Colonic mucosa (tissue), 4 donors: Measurements from ENCODE around the gene PANK1. TPM values are rescaled to one million over a fixed set of nuclear protein-coding genes. Genes with fewer than 3 reads are reported as not detected.

Experiments used
- DNase-seq: peaks from one replicate; pipeline ENCODE4 v3.0.0-alpha.2; 2020
- H3K27ac ChIP-seq: fragments of 200-600 bp; one replicate; pipeline ENCODE4 v1.8.0; 2021
- H3K27me3 ChIP-seq: fragments of 200-600 bp; one replicate; pipeline ENCODE4 v1.8.0; 2021
- H3K36me3 ChIP-seq: fragments of 200-600 bp; one replicate; pipeline ENCODE4 v1.8.0; 2021
- H3K4me1 ChIP-seq: fragments of 200-600 bp; one replicate; pipeline ENCODE4 v1.8.0; 2021; ENCODE audit warnings: mild to moderate bottlenecking
- H3K4me3 ChIP-seq: fragments of 200-600 bp; one replicate; pipeline ENCODE4 v1.8.0; 2021
- H3K9ac ChIP-seq, 2 donors: one replicate each; pipeline ENCODE4 v1.7.0; 2013; ENCODE audit warnings: control low read depth in 2 of 2, low read depth in 2 of 2, low read length in 2 of 2
- H3K9me3 ChIP-seq: fragments of 200-600 bp; one replicate; pipeline ENCODE4 v1.8.0; 2021
- CTCF ChIP-seq: fragments of 200-600 bp; IDR thresholded peaks from one replicate; pipeline ENCODE4 v1.8.0; 2022; ENCODE audit warnings: antibody characterized with exemption, mild to moderate bottlenecking
- intact Hi-C: fragments of 100-400 bp; cut with DNase I; formaldehyde crosslinking; loops from one replicate; pipeline ENCODE4 v1.14.1; 2022
- total RNA-seq, 2 donors: library from RNA; stranded (reverse); fragmentation: NEBNext Ultra II Directional in 1 of 2; extraction: Animal tissue kit (Norgen Biotek cat#: 25700) in 1 of 2; gene quantifications; one replicate each; pipeline ENCODE4 v1.2.1, GENCODE V29; 2021
- donor health status: healthy.
- donor health status: DM: no; HTN: no; CAD: no.
- donor health status: DM: no; HTN: no; CAD: no.

Gene PANK1
- total RNA-seq: 10 to 100 TPM; 22.8 to 55.4 TPM

- no peak for TF ChIP-seq CTCF
- H3K27me3 ChIP-seq: no peaks in the 10 kb centered on the region
- H3K4me1 ChIP-seq: peaks cover 4% of the 10 kb centered on the region
- peak within 1 kb of the TSS; percentile 89 for H3K4me3 ChIP-seq
- peak within 1 kb of the TSS; percentile 93 for H3K27ac ChIP-seq
- intact Hi-C loops: loop anchor here (5.0 kb wide), 1 partner anchor 57 kb away; the partner anchor contains the start of gene KIF20B
- DNase-seq: peak; percentile 85
- H3K9me3 ChIP-seq: no peaks in the 10 kb centered on the region
- peak within 1 kb of the TSS; percentile 83 to 86 for H3K9ac ChIP-seq
- H3K36me3 ChIP-seq: no peaks in the 10 kb centered on the region
Measured at GRCh38 chr10:89644967-89645741, at the start of gene PANK1. PANK1 (minus strand) TSS chr10:89645242; CDS start chr10:89644891, 351 bp downstream.

GRCh38 chr10:89693176-89693575 lies 48.1 kb upstream of the PANK1 start:
- Histone ChIP-seq H3K27me3 (no peaks in the 10 kb centered on the region), H3K27ac (no peak overlapping the region), H3K9me3 (no peaks in the 10 kb centered on the region), H3K4me3 (no peak overlapping the region), H3K9ac (no peak overlapping the region), H3K4me1 (no peaks in the 10 kb centered on the region), H3K36me3 (no peaks in the 10 kb centered on the region)
- no peak for TF ChIP-seq CTCF
- intact Hi-C loops: no loop called here
- DNase-seq: no peak

GRCh38 chr10:89692416-89692815 lies 47.4 kb upstream of the PANK1 start:
- Histone ChIP-seq H3K4me3 (no peak overlapping the region), H3K9ac (no peak overlapping the region), H3K36me3 (no peaks in the 10 kb centered on the region), H3K9me3 (no peaks in the 10 kb centered on the region), H3K27ac (no peak overlapping the region), H3K27me3 (no peaks in the 10 kb centered on the region), H3K4me1 (no peaks in the 10 kb centered on the region)
- no peak for TF ChIP-seq CTCF
- no peak for DNase-seq
- intact Hi-C loops: no loop called here

GRCh38 chr10:89690027-89690426 lies 45.0 kb upstream of the PANK1 start:
- no peak overlapping the region for H3K9ac ChIP-seq
- TF ChIP-seq CTCF: no peak
- DNase-seq: no peak
- H3K27ac ChIP-seq: no peak overlapping the region
- H3K4me1 ChIP-seq: no peaks in the 10 kb centered on the region
- no peaks in the 10 kb centered on the region for H3K36me3 ChIP-seq
- no peaks in the 10 kb centered on the region for H3K9me3 ChIP-seq
- H3K4me3 ChIP-seq: no peak overlapping the region
- intact Hi-C loops: no loop called here
- H3K27me3 ChIP-seq: no peaks in the 10 kb centered on the region

GRCh38 chr10:89685936-89686335 lies 40.9 kb upstream of the PANK1 start:
- H3K4me3 ChIP-seq: no peak overlapping the region
- TF ChIP-seq CTCF: no peak
- no peaks in the 10 kb centered on the region for H3K27me3 ChIP-seq
- no peaks in the 10 kb centered on the region for H3K36me3 ChIP-seq
- DNase-seq: no peak
- H3K9me3 ChIP-seq: no peaks in the 10 kb centered on the region
- no peak overlapping the region for H3K27ac ChIP-seq
- H3K4me1 ChIP-seq: no peaks in the 10 kb centered on the region
- intact Hi-C loops: no loop called here
- no peak overlapping the region for H3K9ac ChIP-seq
